HL-60 (cell line): ENCODE measurements around the gene OXSR1.

ENCODE experiments used
- GABPA ChIP-seq: IDR thresholded peaks from 2 replicates; pipeline ENCODE4 v1.6.1; 2012; ENCODE audit warnings: low read depth
- POLR2AphosphoS5 ChIP-seq: IDR thresholded peaks from 2 replicates; pipeline ENCODE4 v1.6.1; 2012; ENCODE audit warnings: low read depth
- REST ChIP-seq: IDR thresholded peaks from 2 replicates; pipeline ENCODE4 v1.6.1; 2012; ENCODE audit warnings: low read depth; ENCODE audit not compliant: insufficient replicate concordance
- TF ChIP-seq, protein P1 (sequence below): IDR thresholded peaks from one replicate; pipeline ENCODE4 v1.5.1; 2011; ENCODE audit warnings: low read length, control low read depth, inconsistent platforms; ENCODE audit not compliant: insufficient read depth

DNA sequence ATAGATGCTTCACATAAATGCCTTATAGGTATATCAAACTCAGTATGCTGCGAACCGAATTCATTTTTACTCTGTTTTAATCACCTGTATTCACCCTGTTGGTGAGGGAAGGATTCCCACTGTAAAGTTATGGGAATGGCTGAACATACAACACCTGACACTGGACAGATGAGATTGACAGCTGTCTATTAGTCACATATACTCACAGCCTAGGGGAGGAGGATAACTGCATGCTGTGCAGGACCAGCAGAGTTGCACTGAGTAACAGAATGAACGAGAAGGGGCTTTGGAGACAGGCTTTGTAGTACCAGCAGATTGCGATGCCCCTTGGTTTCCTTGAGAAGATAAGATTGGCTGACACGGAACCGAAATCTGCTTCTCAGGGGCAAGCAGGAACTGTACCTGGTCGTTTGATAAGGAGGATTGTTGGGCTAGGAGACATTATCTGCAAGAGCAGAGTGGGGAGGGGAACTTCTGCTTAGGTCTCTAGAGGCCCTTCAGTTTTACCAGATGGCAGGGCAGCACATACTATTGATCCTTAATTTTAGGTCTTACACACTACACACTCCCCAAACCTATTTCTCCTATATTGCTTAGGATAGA, 56.8 kb downstream of the OXSR1 start:
- TF ChIP-seq, protein P1, sequence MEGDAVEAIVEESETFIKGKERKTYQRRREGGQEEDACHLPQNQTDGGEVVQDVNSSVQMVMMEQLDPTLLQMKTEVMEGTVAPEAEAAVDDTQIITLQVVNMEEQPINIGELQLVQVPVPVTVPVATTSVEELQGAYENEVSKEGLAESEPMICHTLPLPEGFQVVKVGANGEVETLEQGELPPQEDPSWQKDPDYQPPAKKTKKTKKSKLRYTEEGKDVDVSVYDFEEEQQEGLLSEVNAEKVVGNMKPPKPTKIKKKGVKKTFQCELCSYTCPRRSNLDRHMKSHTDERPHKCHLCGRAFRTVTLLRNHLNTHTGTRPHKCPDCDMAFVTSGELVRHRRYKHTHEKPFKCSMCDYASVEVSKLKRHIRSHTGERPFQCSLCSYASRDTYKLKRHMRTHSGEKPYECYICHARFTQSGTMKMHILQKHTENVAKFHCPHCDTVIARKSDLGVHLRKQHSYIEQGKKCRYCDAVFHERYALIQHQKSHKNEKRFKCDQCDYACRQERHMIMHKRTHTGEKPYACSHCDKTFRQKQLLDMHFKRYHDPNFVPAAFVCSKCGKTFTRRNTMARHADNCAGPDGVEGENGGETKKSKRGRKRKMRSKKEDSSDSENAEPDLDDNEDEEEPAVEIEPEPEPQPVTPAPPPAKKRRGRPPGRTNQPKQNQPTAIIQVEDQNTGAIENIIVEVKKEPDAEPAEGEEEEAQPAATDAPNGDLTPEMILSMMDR: no peak
- TF ChIP-seq GABPA (no peak), REST (no peak), POLR2AphosphoS5 (no peak)
